Neural progenitor cell (in vitro differentiated cells): ENCODE results near the gene CTNNBIP1.

Experiments
- CTCF ChIP-seq: fragments of 200-600 bp; sonication (generic); IDR thresholded peaks from 2 replicates; pipeline ENCODE4 v1.5.1; 2017; ENCODE audit warnings: antibody characterized with exemption, mild to moderate bottlenecking
- EZH2 ChIP-seq: fragments of 200-600 bp; sonication (generic); IDR thresholded peaks from 2 replicates; pipeline ENCODE4 v1.6.1; 2017; ENCODE audit warnings: antibody characterized with exemption, mild to moderate bottlenecking, moderate library complexity
- EZH2phosphoT487 ChIP-seq: fragments of 200-600 bp; sonication (generic); IDR thresholded peaks from 2 replicates; pipeline ENCODE4 v1.6.1; 2017; ENCODE audit warnings: antibody characterized with exemption

GRCh38 chr1:9883585-9884449 lies 26.3 kb downstream of the CTNNBIP1 start:
- TF ChIP-seq CTCF (no peak), EZH2 (no peak), EZH2phosphoT487 (no peak)
